GM23248 (cell line): Measurements from ENCODE around the gene LCNL1. TPM values are rescaled to one million over a fixed set of nuclear protein-coding genes. Genes with fewer than 3 reads are reported as not detected.

ENCODE experiments used
- DNase-seq: peaks from one replicate; pipeline ENCODE4 v3.0.0-alpha.2; 2015
- H2AFZ ChIP-seq: fragments of 200-600 bp; sonication (generic); 2 replicates; pipeline ENCODE4 v1.6.1; 2016; ENCODE audit warnings: antibody characterized with exemption
- H3F3A ChIP-seq: fragments of 200-600 bp; sonication (generic); 2 replicates; pipeline ENCODE4 v1.6.1; 2016; ENCODE audit warnings: mild to moderate bottlenecking, antibody characterized with exemption, mixed run types; ENCODE audit not compliant: insufficient read depth
- H3K27ac ChIP-seq: fragments of 200-600 bp; sonication (generic); 2 replicates; pipeline ENCODE4 v1.5.1; 2016; ENCODE audit warnings: mild to moderate bottlenecking
- H3K27me3 ChIP-seq: fragments of 200-600 bp; sonication (generic); replicated peaks from 2 replicates; pipeline ENCODE4 v1.6.1; 2016; ENCODE audit warnings: mild to moderate bottlenecking; ENCODE audit not compliant: insufficient read depth
- H3K36me3 ChIP-seq: fragments of 200-600 bp; sonication (generic); 2 replicates; pipeline ENCODE4 v1.6.1; 2016; ENCODE audit warnings: low read depth, mild to moderate bottlenecking
- H3K4me1 ChIP-seq: fragments of 200-600 bp; sonication (generic); 2 replicates; pipeline ENCODE4 v1.6.1; 2016; ENCODE audit warnings: mild to moderate bottlenecking; ENCODE audit not compliant: insufficient read depth
- H3K4me2 ChIP-seq: fragments of 200-600 bp; sonication (generic); one replicate; pipeline ENCODE4 v1.6.1; 2016; ENCODE audit warnings: mild to moderate bottlenecking; ENCODE audit not compliant: unreplicated experiment
- H3K4me3 ChIP-seq: fragments of 200-600 bp; sonication (generic); 2 replicates; pipeline ENCODE4 v1.5.1; 2016; ENCODE audit warnings: mild to moderate bottlenecking
- H3K79me2 ChIP-seq: fragments of 200-600 bp; sonication (generic); 2 replicates; pipeline ENCODE4 v1.6.1; 2016; ENCODE audit warnings: mild to moderate bottlenecking; ENCODE audit not compliant: insufficient read depth
- H3K9ac ChIP-seq: fragments of 200-600 bp; sonication (generic); 2 replicates; pipeline ENCODE4 v1.6.1; 2016; ENCODE audit warnings: mild to moderate bottlenecking
- H3K9me2 ChIP-seq: fragments of 200-600 bp; sonication (generic); 2 replicates; pipeline ENCODE4 v1.6.1; 2016; ENCODE audit warnings: mixed run types, mild to moderate bottlenecking, moderate library complexity; ENCODE audit not compliant: insufficient read depth
- H3K9me3 ChIP-seq: fragments of 200-600 bp; sonication (generic); one replicate; pipeline ENCODE4 v1.6.1; 2017; ENCODE audit warnings: low read depth
- H4K20me1 ChIP-seq: fragments of 200-600 bp; sonication (generic); 2 replicates; pipeline ENCODE4 v1.6.0; 2016; ENCODE audit not compliant: insufficient read depth
- EZH2 ChIP-seq: fragments of 200-600 bp; sonication (generic); IDR thresholded peaks from 2 replicates; pipeline ENCODE4 v1.6.1; 2018; ENCODE audit warnings: antibody characterized with exemption, mild to moderate bottlenecking; ENCODE audit not compliant: insufficient read depth, poor library complexity, severe bottlenecking
- EZH2phosphoT487 ChIP-seq: fragments of 200-600 bp; sonication (generic); IDR thresholded peaks from 2 replicates; pipeline ENCODE4 v1.6.1; 2018; ENCODE audit warnings: antibody characterized with exemption, moderate library complexity, mild to moderate bottlenecking, low read depth; ENCODE audit not compliant: insufficient read depth
- WGBS, 2 experiments: methylation state at CpG; one replicate each; pipeline ENCODE4 v1.1.6; 2015 to 2017; ENCODE audit warnings: low lambda C conversion rate in 2 of 2, low coverage in 1 of 2; ENCODE audit errors: missing lambda C conversion rate in 2 of 2; 5-methylcytosine and 5-hydroxymethylcytosine counted together
- in situ Hi-C: fragments of 300-500 bp; cut with MboI; formaldehyde crosslinking; loops from 2 replicates; pipeline ENCODE4 v1.15.0; 2020
- polyA plus RNA-seq: library from polyadenylated mRNA; unstranded; fragments of >200 nt; fragmentation: Nextera tagmentation; extraction: Ambion mirVana; gene quantifications from 2 replicates; pipeline ENCODE4 v1.2.1, GENCODE V29; 2016
- total RNA-seq: library from RNA; depleted of rRNA; stranded (reverse); fragments of >200 nt; shearing (Covaris generic); gene quantifications from 2 replicates; pipeline ENCODE4 v1.2.3, GENCODE V29; 2014

LCNL1 gene
- total and polyA plus RNA-seq, 2 experiments from 2014 or later = not detected

- in situ Hi-C loops = no loop called here
- no peaks in the 10 kb centered on the region for H3K4me1 ChIP-seq
- no peak overlapping the region for H3K4me2 ChIP-seq
- H2AFZ ChIP-seq = no peak overlapping the region
- peaks cover 13% of the 10 kb centered on the region for H3K79me2 ChIP-seq
- 89 to 91% methylated on average over 15 of the region's 15 CpGs for WGBS, 2 experiments
- no peaks in the 10 kb centered on the region for H4K20me1 ChIP-seq
- no peak overlapping the region for H3K4me3 ChIP-seq
- no peak for TF ChIP-seq EZH2phosphoT487
- TF ChIP-seq EZH2 = no peak
- no peaks in the 10 kb centered on the region for H3K9me2 ChIP-seq
- peaks cover 16% of the 10 kb centered on the region; the same call in 1 of the 2 replicates for H3K36me3 ChIP-seq
- no peaks in the 10 kb centered on the region for H3K27me3 ChIP-seq
- no peak for DNase-seq
- no peak overlapping the region for H3K27ac ChIP-seq
- H3F3A ChIP-seq = peaks cover 16% of the 10 kb centered on the region; the same call in 1 of the 2 replicates
- no peaks in the 10 kb centered on the region for H3K9me3 ChIP-seq
- H3K9ac ChIP-seq = no peak overlapping the region
These were observed 45.4 kb upstream of the LCNL1 start for GRCh38 chr9:136937186-136938001.

- Histone ChIP-seq H3K4me1 (no peaks in the 10 kb centered on the region), H3K4me3 (no peak overlapping the region), H3K9me2 (no peaks in the 10 kb centered on the region), H3K4me2 (no peak overlapping the region), H3K79me2 (peaks cover 30% of the 10 kb centered on the region), H3K27ac (no peak overlapping the region), H3F3A (peaks cover 16% of the 10 kb centered on the region; the same call in 1 of the 2 replicates), H2AFZ (no peak overlapping the region), H3K9ac (no peak overlapping the region), H4K20me1 (no peaks in the 10 kb centered on the region), H3K27me3 (no peaks in the 10 kb centered on the region), H3K9me3 (no peaks in the 10 kb centered on the region), H3K36me3 (peaks cover 16% of the 10 kb centered on the region; the same call in 1 of the 2 replicates)
- in situ Hi-C loops = no loop called here
- WGBS, 2 experiments = 86 to 89% methylated on average over 21 to 28 of the region's 28 CpGs
- TF ChIP-seq EZH2phosphoT487 (no peak), EZH2 (no peak)
- no peak for DNase-seq
These were observed 43.3 kb upstream of the LCNL1 start for GRCh38 chr9:136939431-136939995.

DNA sequence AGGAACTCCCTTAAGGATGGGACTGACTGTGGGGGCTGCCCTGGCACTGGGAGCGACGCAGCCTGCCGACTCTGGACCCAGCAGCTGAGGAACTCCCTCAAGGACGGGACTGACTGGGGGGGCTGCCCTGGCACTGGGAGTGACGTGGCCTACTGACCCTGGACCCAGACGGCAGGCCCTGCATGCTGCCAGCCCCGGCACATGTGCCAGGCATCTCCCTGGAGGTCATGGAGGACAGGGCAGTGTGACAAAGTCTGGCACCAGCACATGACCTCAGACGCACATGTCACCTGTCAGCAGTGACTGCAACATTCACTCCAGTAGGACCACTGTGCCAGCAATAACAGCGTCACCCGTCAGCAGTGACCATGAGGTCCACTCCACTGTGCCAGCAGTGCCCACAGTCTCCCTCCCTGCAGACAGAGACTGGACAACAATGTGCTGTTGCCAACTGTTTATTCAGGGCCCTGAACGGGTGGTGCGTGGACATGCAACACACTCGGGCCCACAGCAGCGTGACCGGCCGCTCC lies 42.7 kb upstream of the LCNL1 start:
- H3K9me3 ChIP-seq = no peaks in the 10 kb centered on the region
- no peaks in the 10 kb centered on the region for H3K4me1 ChIP-seq
- H3K9me2 ChIP-seq = no peaks in the 10 kb centered on the region
- TF ChIP-seq EZH2 (no peak), EZH2phosphoT487 (no peak)
- no peak overlapping the region for H3K27ac ChIP-seq
- H3K4me3 ChIP-seq = no peak overlapping the region
- no peaks in the 10 kb centered on the region for H4K20me1 ChIP-seq
- no peak overlapping the region for H3K4me2 ChIP-seq
- peaks cover 16% of the 10 kb centered on the region; the same call in 1 of the 2 replicates for H3F3A ChIP-seq
- no peak for DNase-seq
- peaks cover 16% of the 10 kb centered on the region; the same call in 1 of the 2 replicates for H3K36me3 ChIP-seq
- peaks cover 30% of the 10 kb centered on the region for H3K79me2 ChIP-seq
- WGBS, 2 experiments = 81 to 83% methylated on average over 15 to 16 of the region's 16 CpGs
- no peak overlapping the region for H3K9ac ChIP-seq
- in situ Hi-C loops = no loop called here
- no peak overlapping the region for H2AFZ ChIP-seq
- H3K27me3 ChIP-seq = no peaks in the 10 kb centered on the region

DNA sequence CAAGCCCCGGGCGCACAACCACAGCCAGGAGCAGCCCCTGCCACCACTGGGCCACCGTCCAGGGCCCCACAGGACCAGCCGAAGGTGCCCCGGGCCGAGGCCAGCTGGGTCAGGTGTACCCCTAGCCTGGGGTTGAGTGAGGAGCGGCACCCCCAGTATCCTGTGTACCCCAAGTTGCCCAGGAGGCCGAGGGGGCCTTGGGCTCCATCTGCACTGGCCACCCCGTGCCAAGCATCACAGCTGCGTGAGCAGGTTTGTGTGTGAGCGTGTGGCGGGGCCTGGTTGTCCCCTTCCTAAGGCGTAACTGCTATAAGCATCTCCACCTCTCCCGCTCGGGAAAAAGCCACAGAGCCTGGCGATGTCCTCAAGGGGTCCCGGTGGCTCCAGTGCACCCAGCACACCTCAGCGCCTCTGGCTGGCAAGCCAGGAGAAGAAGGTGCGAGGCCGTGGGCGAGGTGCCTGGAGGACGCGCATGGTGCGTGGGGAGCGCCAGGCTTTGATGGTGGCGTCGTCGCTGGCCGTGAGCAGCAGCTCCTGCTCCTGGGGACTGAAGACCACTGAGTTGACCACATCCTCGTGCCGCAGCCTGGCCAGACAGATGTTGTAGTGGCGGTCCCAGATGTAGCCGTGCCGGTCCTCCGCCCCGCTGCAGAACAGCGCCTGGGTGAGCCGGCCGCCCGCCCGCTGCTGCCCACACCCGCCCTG lies 42.1 kb upstream of the LCNL1 start:
- Histone ChIP-seq H3K4me3 (no peak overlapping the region), H3K27ac (no peak overlapping the region), H3K9me3 (no peaks in the 10 kb centered on the region), H3K9me2 (no peaks in the 10 kb centered on the region), H3K4me1 (no peaks in the 10 kb centered on the region), H3K79me2 (peaks cover 30% of the 10 kb centered on the region), H3K9ac (no peak overlapping the region), H3F3A (peaks cover 16% of the 10 kb centered on the region; the same call in 1 of the 2 replicates), H4K20me1 (no peaks in the 10 kb centered on the region), H3K27me3 (no peaks in the 10 kb centered on the region), H2AFZ (no peak overlapping the region), H3K4me2 (no peak overlapping the region), H3K36me3 (peaks cover 16% of the 10 kb centered on the region; the same call in 1 of the 2 replicates)
- no peak for DNase-seq
- in situ Hi-C loops = no loop called here
- 92 to 94% methylated on average over 30 to 42 of the region's 42 CpGs for WGBS, 2 experiments
- TF ChIP-seq EZH2 (no peak), EZH2phosphoT487 (no peak)
